HepG2 (cell line): ENCODE measurements around the gene BABAM2.

Experiments
- CBX1 ChIP-seq: IDR thresholded peaks from one replicate; pipeline ENCODE4 v1.6.1; 2016; ENCODE audit warnings: antibody characterized with exemption, low read depth
- FOXK2 ChIP-seq: fragments of 450-650 bp; IDR thresholded peaks from 2 replicates; pipeline ENCODE4 v1.6.1; 2016
- GABPA ChIP-seq, 2 experiments: IDR thresholded peaks; 2 replicates each; pipeline ENCODE4 v1.6.1; 2011 to 2016; ENCODE audit warnings: low read depth in 2 of 2, low read length in 1 of 2, missing biosample characterization in 1 of 2, missing genetic modification characterization in 1 of 2
- JUND ChIP-seq: sonication (generic); formaldehyde crosslinking; IDR thresholded peaks from 2 replicates; pipeline ENCODE4 v1.8.0; 2022; ENCODE audit warnings: mild to moderate bottlenecking, missing genetic modification reagents
- MAFK ChIP-seq, 2 experiments: IDR thresholded peaks in 1 of 2; conservative IDR thresholded peaks in 1 of 2; 2 replicates each; pipeline ENCODE4 v1.6.1; 2011; ENCODE audit warnings: improper control_type of control experiment in 2 of 2, low read length in 2 of 2
- RERE ChIP-seq: IDR thresholded peaks from 2 replicates; pipeline ENCODE4 v1.6.1; 2016; ENCODE audit warnings: low read depth, missing genetic modification reagents, missing compliant biosample characterization
- SIN3A ChIP-seq: IDR thresholded peaks from 2 replicates; pipeline ENCODE4 v1.6.1; 2011; ENCODE audit warnings: low read depth, mild to moderate bottlenecking, control low read depth, low read length, borderline replicate concordance
- SMYD3 ChIP-seq: sonication (generic); formaldehyde crosslinking; IDR thresholded peaks from 2 replicates; pipeline ENCODE4 v1.8.1; 2023; ENCODE audit warnings: mild to moderate bottlenecking, missing genetic modification reagents
- ZBTB7A ChIP-seq: sonication (generic); formaldehyde crosslinking; IDR thresholded peaks from 2 replicates; pipeline ENCODE4 v1.8.0; 2022; ENCODE audit warnings: mild to moderate bottlenecking, missing genetic modification reagents
- ZSCAN30 ChIP-seq: sonication (generic); formaldehyde crosslinking; IDR thresholded peaks from 2 replicates; pipeline ENCODE4 v1.5.0; 2020; ENCODE audit warnings: mild to moderate bottlenecking, missing genetic modification reagents
- TF ChIP-seq, protein P1 (sequence below): sonication (generic); formaldehyde crosslinking; IDR thresholded peaks from 2 replicates; pipeline ENCODE4 v1.5.0; 2020; ENCODE audit warnings: missing genetic modification reagents

DNA sequence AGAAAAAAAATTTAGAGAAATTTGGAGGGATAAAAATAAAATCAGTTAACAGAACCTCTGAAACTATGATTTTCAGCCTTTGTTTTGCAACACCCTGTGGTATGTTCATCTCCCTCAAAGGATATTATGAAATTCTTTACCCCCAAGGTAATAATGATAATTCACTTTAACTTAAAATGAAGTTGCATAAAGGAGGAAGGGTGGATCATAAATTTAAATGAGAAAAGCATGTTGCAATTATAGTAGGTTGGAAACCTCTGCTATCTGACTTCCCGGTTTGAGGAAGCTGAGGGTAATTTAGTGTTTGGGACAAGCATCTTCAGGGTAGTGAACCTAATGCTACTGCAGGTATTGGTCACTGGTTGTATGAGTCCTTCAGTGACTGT lies 102.9 kb downstream of the BABAM2 start:
- TF ChIP-seq RERE (CRISPR knock-in tag) (no peak), GABPA (IDR thresholded peaks at IDR 0.05; ENCODE audit: low read depth, low read length) (no peak), GABPA (CRISPR knock-in tag; IDR thresholded peaks at IDR 0.05; ENCODE audit: low read depth) (no peak), FOXK2 (no peak), SMYD3 (CRISPR knock-in tag) (no peak), CBX1 (no peak), MAFK (conservative IDR thresholded peaks at IDR 0.05 in 1 of 2, IDR thresholded peaks at IDR 0.05 in 1 of 2; ENCODE audit: low read length in 2 of 2) (no peak), ZBTB7A (CRISPR knock-in tag) (no peak), JUND (CRISPR knock-in tag) (no peak), SIN3A (no peak), ZSCAN30 (CRISPR knock-in tag) (no peak)
- TF ChIP-seq, protein P1, sequence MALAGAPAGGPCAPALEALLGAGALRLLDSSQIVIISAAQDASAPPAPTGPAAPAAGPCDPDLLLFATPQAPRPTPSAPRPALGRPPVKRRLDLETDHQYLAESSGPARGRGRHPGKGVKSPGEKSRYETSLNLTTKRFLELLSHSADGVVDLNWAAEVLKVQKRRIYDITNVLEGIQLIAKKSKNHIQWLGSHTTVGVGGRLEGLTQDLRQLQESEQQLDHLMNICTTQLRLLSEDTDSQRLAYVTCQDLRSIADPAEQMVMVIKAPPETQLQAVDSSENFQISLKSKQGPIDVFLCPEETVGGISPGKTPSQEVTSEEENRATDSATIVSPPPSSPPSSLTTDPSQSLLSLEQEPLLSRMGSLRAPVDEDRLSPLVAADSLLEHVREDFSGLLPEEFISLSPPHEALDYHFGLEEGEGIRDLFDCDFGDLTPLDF, result no peak
